GM10266 (cell line): Measurements from ENCODE around the gene DNAJC22.
A peak's percentile ranks its signal among the peaks of the same experiment; 100 is the strongest.

Experiments
- DNase-seq: peaks from one replicate; pipeline ENCODE4 v3.0.0; 2012; ENCODE audit errors: extremely low spot score
- CTCF ChIP-seq: IDR thresholded peaks from 2 replicates; pipeline ENCODE4 v1.5.1; 2012; ENCODE audit warnings: mild to moderate bottlenecking, low read depth; ENCODE audit not compliant: control insufficient read depth, insufficient read depth; ENCODE audit errors: missing control alignments

The DNAJC22 gene

DNA sequence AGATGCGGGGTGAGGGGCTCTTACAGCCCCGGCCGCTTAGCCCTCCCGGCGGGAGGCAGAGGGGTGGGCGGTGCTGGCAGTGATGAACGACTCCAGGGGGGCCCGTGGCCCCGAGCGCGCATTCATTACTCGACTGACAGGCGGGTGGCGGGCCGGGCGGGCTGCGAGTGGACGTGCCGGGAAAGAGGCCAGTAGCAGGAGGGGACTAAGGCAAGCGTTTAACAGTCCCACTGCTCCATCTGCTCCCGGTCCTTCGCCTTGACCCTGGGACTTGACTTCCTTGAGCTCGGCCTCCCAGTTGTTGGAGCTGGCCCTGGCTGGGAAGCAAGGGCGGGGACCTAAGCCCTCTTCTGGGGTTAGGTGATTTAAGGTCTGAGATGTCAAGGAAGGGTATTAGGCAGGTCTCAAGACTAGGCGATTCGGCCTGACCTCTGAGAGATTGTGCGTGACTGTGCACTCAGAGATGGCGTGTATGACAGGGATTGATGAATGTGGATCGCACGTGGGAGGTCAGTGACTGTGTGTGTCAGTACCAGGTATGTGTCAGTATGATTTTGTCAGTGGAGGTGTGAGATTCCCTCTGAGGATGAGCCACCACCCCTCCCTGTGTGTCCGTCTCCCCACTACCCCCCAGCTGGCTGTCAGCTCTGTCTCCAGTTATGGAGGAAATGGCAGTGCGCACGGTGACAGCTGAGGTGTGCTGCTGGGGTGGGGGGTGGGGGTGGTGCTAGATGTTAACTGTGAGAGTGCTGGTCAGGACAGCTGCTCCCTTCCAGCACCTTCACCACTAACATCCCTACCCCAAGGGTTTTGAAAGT is 3.6 kb upstream of the DNAJC22 start:
- DNase-seq: peak; percentile 57
- no peak for TF ChIP-seq CTCF

GRCh38 chr12:49344486-49345050 is 2.1 kb upstream of the DNAJC22 start:
- DNase-seq: no peak
- no peak for TF ChIP-seq CTCF

GRCh38 chr12:49345051-49345824 is 1.4 kb upstream of the DNAJC22 start:
- TF ChIP-seq CTCF: no peak
- peak; percentile 77 for DNase-seq

DNA sequence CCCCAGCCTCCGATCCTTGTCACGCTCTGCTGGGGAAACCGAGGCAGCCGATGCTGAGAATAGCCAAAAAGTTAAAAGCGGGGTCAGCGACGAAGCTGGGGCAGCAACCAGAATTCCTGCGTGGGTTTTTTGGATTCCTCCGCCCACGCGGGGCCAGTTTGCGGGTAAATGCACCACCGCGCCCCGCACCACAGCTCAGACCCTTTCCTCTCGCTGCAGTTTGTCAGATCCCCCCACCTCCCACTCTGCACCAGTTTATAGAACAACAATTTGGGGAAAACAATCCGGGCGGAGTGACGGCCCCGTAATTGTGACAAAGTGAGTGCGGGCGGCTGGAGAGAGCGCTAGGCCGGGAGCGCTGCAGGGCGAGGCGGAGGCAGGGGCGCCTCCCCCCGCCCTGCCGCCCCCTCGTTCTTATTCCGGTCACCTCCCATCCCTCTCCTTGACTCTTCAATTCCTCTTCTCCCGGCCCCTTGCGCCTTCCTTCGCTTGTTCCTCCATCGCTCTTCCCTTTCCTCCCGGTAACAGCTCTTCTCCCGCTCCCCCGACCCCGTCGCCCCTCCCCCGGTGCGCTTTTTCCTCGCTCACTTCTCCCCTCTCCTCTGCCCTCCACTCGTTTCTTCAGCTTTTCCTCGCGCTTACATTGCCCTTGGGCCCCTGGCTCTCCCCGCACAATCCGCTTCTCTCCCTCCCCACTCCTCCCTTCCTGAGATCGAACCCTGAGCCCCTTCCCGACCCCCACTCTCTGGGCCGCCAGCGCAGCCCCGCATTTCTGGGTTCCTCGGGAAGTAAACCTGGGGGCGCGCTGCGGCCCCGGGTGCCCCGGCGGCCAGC is 646 bp upstream of the DNAJC22 start:
- no peak for DNase-seq
- TF ChIP-seq CTCF: no peak

DNA sequence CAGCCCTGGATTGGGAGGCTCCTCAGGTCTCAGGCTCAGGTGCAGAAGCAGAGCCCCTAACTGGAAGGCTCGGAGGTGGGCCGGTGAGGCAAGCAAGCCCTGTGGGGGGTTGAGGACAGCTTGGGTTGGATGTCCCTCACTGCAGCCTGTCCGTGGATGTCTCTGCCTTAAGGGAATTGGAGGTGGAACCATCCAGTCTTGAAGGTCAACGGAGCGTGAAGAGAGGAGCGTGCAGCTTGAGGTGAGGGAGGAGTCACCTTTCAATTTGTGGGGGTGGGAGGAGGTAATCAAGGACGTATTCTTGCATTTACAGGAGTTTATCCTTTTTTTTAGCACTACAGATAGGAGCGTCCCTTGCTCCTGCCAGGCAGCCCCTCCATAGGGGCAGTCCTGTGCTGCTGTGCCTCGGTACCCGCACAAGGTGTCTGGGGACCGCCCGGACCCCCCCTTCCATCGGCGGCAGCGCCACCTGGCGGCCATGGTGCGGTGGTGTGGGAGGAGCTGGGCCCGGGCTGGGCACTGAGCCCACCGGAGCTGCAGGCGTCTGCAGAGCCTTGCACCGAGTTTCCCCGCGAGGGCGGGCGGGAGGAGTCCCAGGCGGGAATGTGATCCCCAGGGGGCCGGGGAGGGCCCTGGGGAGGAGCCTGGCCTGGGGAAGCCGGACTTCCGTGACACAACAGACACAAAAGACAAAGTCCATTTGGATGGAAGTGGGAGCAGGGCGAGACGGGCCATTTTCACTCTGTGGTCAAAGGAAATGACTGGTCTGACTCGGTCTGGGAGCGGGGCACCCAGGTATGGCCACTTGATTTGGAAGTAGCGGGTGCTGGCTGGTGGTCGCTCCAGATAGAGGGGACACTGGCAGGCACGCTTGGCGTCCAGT is 864 bp downstream of the DNAJC22 start:
- peak; percentile 98 for TF ChIP-seq CTCF
- DNase-seq: peak; percentile 91

DNA sequence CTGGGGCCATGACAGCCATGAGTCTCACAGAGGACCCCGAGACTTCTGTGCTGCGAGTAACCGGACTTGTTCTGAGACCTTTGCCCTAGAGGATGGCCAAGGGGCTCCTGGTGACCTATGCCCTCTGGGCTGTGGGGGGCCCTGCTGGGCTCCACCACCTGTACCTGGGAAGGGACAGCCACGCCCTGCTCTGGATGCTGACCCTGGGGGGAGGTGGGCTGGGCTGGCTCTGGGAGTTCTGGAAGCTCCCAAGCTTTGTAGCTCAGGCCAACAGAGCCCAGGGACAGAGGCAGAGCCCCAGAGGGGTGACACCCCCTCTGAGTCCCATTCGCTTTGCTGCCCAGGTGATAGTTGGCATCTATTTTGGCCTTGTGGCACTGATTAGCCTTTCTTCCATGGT is 2.1 kb downstream of the DNAJC22 start:
- TF ChIP-seq CTCF: no peak
- DNase-seq: no peak
